Measurements from ENCODE around the gene TAOK3. TPM values are rescaled to one million over a fixed set of nuclear protein-coding genes. Genes with fewer than 3 reads are reported as not detected.

TAOK3 gene
- total and polyA plus RNA-seq, 3 donors from 2014 or later = 20.5 to 64.8 (median 51.9) TPM

- 79 to 90% methylated on average over 5 of the region's 5 CpGs for WGBS, 2 donors
These were observed 221.0 kb downstream of the TAOK3 start for GRCh38 chr12:118151755-118152154.

GRCh38 chr12:118150625-118151024 is 222.1 kb downstream of the TAOK3 start:
- H3K27ac ChIP-seq = no peak overlapping the region
- no peaks in the 10 kb centered on the region for H3K4me1 ChIP-seq
- 54% methylated on average over 7 of the region's 7 CpGs for WGBS, 2 donors
- intact Hi-C loops (cut with DNase I; ENCODE audit: low total_unique reads) = no loop called here
- TF ChIP-seq CTCF (IDR thresholded peaks at IDR 0.05) (no peak), POLR2A (IDR thresholded peaks at IDR 0.05) (no peak)
- H3K36me3 ChIP-seq (ENCODE audit: low read depth, missing control alignments) = no peaks in the 10 kb centered on the region
- no peaks in the 10 kb centered on the region for H3K27me3 ChIP-seq
- no peak for DNase-seq
- no peaks in the 10 kb centered on the region for H3K9me3 ChIP-seq
- no peak overlapping the region for H3K4me3 ChIP-seq

More at GRCh38 chr12:118151755-118152154, 221.0 kb downstream of the TAOK3 start:
- intact Hi-C loops (cut with DNase I; ENCODE audit: low total_unique reads) = no loop called here
- H3K27me3 ChIP-seq = no peaks in the 10 kb centered on the region
- H3K4me3 ChIP-seq = no peak overlapping the region
- H3K36me3 ChIP-seq (ENCODE audit: low read depth, missing control alignments) = no peaks in the 10 kb centered on the region
- H3K9me3 ChIP-seq = no peaks in the 10 kb centered on the region
- no peak for DNase-seq
- H3K4me1 ChIP-seq = no peaks in the 10 kb centered on the region
- TF ChIP-seq POLR2A (IDR thresholded peaks at IDR 0.05) = no peak
- TF ChIP-seq CTCF (IDR thresholded peaks at IDR 0.05) = no peak
- H3K27ac ChIP-seq = no peak overlapping the region

- intact Hi-C loops (cut with DNase I; ENCODE audit: low total_unique reads) = no loop called here
- no peaks in the 10 kb centered on the region for H3K4me1 ChIP-seq
- no peak overlapping the region for H3K4me3 ChIP-seq
- DNase-seq = no peak
- no peak overlapping the region for H3K27ac ChIP-seq
- no peaks in the 10 kb centered on the region for H3K9me3 ChIP-seq
- WGBS, 2 donors = 91 to 92% methylated on average over 5 of the region's 5 CpGs
- H3K36me3 ChIP-seq (ENCODE audit: low read depth, missing control alignments) = no peaks in the 10 kb centered on the region
- no peaks in the 10 kb centered on the region for H3K27me3 ChIP-seq
- TF ChIP-seq POLR2A (IDR thresholded peaks at IDR 0.05) (no peak), CTCF (IDR thresholded peaks at IDR 0.05) (no peak)
These were observed 224.4 kb downstream of the TAOK3 start for GRCh38 chr12:118148287-118148686.

GRCh38 chr12:118145798-118146156 is 226.9 kb downstream of the TAOK3 start:
- TF ChIP-seq CTCF (IDR thresholded peaks at IDR 0.05) (no peak), POLR2A (IDR thresholded peaks at IDR 0.05) (no peak)
- DNase-seq = no peak
- H3K4me1 ChIP-seq = no peaks in the 10 kb centered on the region
- H3K27ac ChIP-seq = no peak overlapping the region
- no peaks in the 10 kb centered on the region for H3K9me3 ChIP-seq
- no peaks in the 10 kb centered on the region for H3K36me3 ChIP-seq (ENCODE audit: low read depth, missing control alignments)
- WGBS, 2 donors = 73 to 80% methylated on average over 9 of the region's 9 CpGs
- H3K4me3 ChIP-seq = no peak overlapping the region
- intact Hi-C loops (cut with DNase I; ENCODE audit: low total_unique reads) = no loop called here
- H3K27me3 ChIP-seq = no peaks in the 10 kb centered on the region

- Histone ChIP-seq H3K27ac (no peak overlapping the region), H3K9me3 (no peaks in the 10 kb centered on the region), H3K4me3 (no peak overlapping the region), H3K36me3 (ENCODE audit: low read depth, missing control alignments) (no peaks in the 10 kb centered on the region), H3K27me3 (no peaks in the 10 kb centered on the region), H3K4me1 (no peaks in the 10 kb centered on the region)
- WGBS, 2 donors = 84 to 87% methylated on average over 7 of the region's 7 CpGs
- intact Hi-C loops (cut with DNase I; ENCODE audit: low total_unique reads) = no loop called here
- no peak for DNase-seq
- TF ChIP-seq CTCF (IDR thresholded peaks at IDR 0.05) (no peak), POLR2A (IDR thresholded peaks at IDR 0.05) (no peak)
These were observed 227.5 kb downstream of the TAOK3 start for GRCh38 chr12:118145113-118145797.
